HT-29 (cell line): ENCODE measurements around the gene PAX5. TPM values are rescaled to one million over a fixed set of nuclear protein-coding genes. Genes with fewer than 3 reads are reported as not detected.
A peak's percentile ranks its signal among the peaks of the same experiment; 100 is the strongest.

Experiments used
- DNase-seq: peaks from one replicate; pipeline ENCODE4 v3.0.0-alpha.2; 2015; ENCODE audit warnings: low spot score
- total RNA-seq: library from RNA; depleted of rRNA; stranded (reverse); fragments of >200 nt; shearing (Covaris generic); gene quantifications from 2 replicates; pipeline ENCODE4 v1.2.3, GENCODE V29; 2014

PAX5 gene
- total RNA-seq, 1 experiment from 2014 or later, result not detected

DNA sequence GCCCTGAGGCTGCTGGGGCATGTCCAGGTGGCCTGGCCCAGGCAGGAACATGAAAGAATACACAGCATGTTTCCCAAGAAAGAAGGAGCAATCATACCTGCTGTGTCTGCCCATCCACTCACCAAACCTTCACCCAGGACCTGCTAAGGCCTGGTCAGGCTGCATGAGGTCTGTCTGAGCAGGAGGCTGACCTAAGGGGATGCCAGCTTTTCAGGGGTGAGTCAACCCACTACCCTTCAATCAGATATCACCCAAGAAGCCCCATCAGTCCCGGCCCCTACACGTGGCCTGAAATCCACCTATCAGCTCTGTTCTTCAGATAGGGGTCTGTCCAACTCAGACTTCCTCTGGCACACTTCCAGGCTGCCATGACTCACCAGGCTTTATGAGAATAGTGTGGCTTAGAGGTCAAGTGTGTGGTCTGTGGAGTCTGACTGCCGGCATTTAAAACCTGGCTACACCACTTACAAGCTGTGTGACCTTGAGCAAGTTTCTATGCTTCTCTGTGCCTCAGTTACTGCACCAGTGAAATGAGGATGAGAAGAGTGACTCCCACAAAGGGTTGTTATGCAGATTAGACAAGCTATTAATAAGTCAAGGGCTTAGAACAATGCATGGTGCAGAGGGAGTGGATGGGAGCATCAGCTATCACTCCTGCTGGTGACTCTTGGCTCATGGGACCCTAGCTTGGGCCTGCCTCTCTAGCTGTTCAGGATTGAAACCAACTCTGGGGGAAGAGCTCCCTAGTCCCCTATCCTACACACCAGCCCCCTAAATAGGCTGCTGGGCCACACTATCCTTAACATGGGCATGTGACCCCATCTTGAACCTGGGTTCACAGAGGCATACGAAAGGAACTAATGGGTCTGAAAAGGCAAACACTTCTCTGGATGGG, 130.3 kb downstream of the PAX5 start:
- DNase-seq, result peak; percentile 63

- DNase-seq, result no peak
Observed at GRCh38 chr9:36902861-36903524, 131.1 kb downstream of the PAX5 start.

- no peak for DNase-seq
Observed at GRCh38 chr9:36902080-36902716, 131.9 kb downstream of the PAX5 start.

- DNase-seq, result no peak
Observed at GRCh38 chr9:36901528-36901927, 132.5 kb downstream of the PAX5 start.

GRCh38 chr9:36900856-36901220, 133.2 kb downstream of the PAX5 start:
- DNase-seq, result no peak

GRCh38 chr9:36900136-36900855, 133.8 kb downstream of the PAX5 start:
- no peak for DNase-seq

- no peak for DNase-seq
Observed at GRCh38 chr9:36899406-36899805, 134.7 kb downstream of the PAX5 start.

DNA sequence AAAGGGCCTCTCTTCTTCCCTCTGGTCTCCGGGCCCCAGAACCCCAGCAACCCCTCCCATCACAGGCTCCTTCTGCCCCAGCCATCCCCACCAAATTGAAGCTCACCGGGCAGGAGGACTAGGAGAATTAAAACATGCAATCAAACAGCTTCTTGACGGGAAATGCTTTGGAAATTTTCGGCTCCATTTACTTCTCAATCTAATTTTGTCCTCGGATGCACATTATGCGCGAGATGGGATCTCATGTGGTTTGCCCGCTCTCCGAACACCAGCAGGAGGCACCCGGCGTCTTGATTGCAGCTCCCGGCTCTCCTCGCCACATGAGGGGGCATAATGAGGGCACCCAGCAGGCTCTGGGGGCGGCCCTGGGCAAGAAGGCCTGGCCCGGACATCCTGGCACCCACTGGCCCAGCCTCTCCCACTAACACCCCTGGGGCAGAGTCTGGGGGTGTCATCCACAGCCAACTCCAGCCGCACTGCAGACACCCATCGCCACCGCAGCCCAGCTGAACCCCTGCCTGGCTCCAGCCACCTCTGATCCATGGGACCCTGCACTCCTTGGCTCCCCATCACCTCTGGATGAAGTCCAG, 135.5 kb downstream of the PAX5 start:
- DNase-seq, result no peak

- DNase-seq, result no peak
Observed at GRCh38 chr9:36897478-36897877, 136.6 kb downstream of the PAX5 start.

DNA sequence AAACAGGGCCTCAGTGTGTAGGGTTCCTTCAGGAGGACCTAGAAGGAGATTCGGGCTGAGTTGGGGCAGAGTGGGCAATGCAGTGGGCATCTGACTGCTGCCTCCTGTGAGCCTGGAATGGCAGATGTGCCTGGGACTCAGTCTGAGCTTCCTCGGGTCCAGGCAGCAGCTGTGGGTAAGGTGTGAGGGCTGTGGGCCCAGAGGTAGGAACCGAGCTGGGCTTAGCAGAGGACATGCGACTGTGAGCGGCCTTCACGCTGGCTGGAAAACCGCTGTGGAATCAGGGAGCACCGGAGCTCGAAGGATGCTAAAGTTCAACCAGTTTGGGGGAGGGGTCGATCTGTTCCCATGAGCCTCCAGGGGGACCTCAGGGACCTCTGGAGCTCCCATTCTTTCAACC, 137.0 kb downstream of the PAX5 start:
- no peak for DNase-seq

GRCh38 chr9:36896296-36896695, 137.8 kb downstream of the PAX5 start:
- DNase-seq, result no peak

DNA sequence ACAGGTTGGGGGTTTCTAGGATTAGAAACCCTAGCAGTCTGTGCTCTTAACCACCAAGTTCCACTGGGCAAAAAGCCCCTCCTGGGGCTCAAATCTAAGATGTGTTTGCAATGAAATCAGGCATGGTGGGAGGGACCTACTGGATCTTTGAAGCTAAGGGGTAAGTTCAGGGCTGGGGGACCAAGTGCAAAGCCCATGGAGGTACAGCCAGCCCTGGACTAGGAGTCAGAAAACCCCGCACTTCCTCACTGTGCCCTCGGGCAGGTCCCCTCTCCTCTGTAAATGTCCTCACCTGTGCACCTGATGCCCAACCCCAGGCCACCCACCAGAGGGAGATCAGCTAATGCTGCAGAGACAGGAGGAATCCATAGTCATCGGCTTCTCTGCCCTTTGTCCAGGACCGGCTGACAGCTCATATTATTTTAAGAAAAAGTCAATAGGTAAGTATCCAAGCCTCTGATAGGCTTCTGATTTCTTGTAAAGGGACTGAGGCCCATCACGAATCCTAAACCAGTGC, 138.3 kb downstream of the PAX5 start:
- no peak for DNase-seq

DNA sequence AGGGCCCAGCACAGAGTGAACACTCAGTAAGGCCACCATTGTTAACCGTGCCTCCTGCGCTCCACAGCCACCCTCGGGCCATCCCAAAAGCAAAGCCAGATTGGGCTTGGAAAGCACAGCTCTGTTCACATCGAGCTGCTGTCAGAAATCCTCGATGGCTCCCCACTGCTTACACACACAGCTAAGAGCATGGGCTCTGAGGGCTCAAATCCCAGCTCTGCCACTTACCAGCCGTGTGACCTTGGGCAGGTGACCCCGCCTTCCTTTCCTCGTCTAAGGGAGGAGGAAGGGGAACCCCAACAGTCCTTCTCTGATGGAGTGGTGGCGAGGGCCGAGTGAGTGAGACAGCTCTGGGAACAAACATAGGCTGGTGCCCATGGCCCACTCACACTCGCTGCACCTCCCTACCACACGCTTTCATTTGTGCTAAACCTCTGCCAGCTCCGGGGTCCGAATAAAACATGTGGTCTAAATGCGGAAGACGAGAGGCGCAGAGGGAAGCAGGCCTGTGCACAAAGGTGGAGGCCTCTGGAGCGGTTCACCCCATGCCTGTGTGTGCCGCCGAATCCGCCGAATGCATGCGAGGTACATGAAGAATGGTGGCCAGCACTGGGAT, 139.3 kb downstream of the PAX5 start:
- no peak for DNase-seq

DNA sequence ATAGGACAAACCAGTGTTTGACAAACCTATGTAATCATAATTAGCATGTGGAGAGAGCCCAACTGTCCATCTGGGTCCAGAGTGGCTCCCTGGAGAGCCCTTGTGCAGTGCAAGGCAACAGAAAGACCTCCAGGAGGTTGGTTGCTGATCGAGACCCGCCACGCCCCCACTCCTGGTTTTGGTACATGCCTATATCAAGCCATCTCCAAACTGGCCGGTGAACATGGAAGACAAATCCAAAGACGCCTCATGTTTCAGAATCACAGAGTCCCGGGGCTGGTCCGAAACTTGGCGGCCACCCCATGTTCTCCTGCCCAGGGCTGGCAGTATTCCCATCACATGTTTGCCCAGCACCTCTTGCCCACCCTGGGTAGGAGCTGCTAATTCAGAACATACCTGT, 140.2 kb downstream of the PAX5 start:
- no peak for DNase-seq

DNA sequence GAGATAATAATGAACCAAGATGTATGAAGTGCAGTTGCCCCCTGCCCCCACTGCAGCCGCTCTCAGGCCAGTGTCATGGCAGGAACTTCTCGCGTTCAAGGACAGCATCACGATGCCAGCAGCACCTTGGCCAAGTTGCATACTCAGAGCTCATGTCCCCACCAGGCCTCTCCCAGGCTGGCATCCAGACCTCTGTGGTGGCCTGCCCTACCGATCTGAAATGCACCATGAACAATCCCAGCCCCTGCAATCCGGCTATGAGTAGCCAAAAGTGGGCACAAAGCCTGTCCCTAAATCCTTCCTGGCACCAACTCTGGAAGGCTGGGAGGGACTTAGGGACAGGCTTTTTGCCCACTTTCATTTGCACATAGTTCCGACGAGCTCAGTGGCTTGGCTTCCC, 140.9 kb downstream of the PAX5 start:
- DNase-seq, result no peak

GRCh38 chr9:36892279-36892678, 141.8 kb downstream of the PAX5 start:
- DNase-seq, result no peak

DNA sequence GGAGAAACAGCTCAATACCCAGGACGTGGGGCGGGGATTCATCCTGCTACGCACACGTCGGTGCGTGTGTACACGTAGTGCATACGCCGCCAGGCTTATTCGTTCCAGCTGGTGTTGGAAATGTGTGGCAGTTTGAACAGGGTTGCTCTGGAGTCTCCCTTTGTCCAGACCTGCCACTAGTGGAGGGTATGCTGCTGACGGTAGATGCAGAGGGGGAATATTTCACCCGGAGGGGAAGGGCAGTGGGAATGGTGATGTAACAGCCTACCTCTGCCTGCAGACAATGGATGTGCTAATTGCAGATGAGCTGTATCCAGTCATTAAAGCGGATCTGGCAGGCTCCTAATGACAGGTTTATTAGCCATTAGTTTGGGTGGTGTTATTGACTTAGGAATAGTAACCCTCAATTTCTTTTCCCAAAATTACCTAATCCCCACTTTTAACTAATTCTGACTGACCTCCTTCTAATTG, 142.7 kb downstream of the PAX5 start:
- no peak for DNase-seq

- no peak for DNase-seq
Observed at GRCh38 chr9:36889844-36890243, 144.2 kb downstream of the PAX5 start.

DNA sequence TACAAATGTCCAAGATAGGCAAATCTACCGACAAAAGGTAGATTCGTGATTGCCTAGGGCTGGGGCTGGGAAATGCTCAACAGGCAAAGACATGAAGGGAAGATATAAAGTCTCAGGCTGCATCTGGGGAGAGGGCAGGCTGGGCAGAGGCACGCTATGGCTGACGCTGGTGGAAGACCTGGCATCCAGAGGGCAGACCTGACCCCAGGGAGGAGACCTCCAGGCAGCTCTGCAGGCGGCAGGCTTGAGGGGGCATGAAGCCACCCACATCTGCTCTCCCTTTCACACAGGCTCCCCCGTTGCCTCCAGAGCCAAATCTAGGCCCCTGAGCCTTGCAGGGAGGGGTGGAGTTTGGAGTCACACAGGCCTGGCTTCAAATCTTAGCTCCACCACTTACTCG, 145.5 kb downstream of the PAX5 start:
- no peak for DNase-seq

DNA sequence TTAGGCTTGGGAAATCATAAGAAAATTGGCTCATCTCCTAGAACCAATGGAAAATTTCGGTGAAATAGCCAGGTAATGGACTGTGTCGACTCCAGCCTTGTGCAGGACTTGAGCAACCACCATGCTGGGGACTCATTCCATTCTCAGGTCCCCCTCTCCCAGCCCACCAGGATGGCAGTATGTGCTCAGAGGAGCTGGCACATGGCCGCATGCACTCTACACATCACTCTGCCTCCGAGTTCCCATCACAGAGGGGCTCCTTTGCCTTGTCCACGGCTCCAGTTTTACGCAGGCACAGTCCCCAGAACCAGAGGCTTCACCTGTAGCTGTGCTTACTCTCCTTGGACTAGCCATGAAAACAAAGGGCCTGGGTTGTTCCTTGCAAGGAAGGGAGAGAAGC, 149.3 kb downstream of the PAX5 start:
- DNase-seq, result no peak

- no peak for DNase-seq
Observed at GRCh38 chr9:36882594-36882993, 151.5 kb downstream of the PAX5 start.
